Measurements from ENCODE around the gene PCGF5. TPM values are rescaled to one million over a fixed set of nuclear protein-coding genes. Genes with fewer than 3 reads are reported as not detected.

The PCGF5 gene
- total and polyA plus RNA-seq, 10 of the 15 experiments (the other 5 are each of a cell fraction or from before 2014, with no cell fraction given), result 33.2 to 79.7 (median 50.7) TPM

DNA sequence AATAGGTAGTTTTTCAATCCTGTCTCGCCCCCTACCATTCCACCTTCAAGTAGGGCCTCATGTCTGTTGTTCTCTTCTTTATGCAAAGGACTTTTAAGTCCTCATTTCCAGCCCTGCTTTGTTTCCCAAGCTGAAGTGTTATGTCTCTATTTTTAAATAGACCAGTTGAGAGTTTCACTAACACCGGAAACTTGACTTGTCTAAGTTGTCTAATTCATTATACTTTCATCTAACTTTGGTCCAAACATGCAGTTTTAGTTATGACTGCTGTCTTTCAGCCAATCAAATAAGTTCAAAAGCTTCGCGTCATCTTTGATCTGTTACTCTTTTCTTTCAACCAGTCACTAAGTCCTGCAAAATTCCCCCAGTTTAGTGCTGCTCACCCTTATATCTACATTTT lies 32.8 kb downstream of the PCGF5 start:
- H3K9me3 ChIP-seq (replicated peaks; ENCODE audit: control insufficient read depth, insufficient read depth, low read length), result peaks cover 8% of the 10 kb centered on the region
- BruUV-seq (replicated peaks), result no TSS peak
- TF ChIP-seq, protein P1, sequence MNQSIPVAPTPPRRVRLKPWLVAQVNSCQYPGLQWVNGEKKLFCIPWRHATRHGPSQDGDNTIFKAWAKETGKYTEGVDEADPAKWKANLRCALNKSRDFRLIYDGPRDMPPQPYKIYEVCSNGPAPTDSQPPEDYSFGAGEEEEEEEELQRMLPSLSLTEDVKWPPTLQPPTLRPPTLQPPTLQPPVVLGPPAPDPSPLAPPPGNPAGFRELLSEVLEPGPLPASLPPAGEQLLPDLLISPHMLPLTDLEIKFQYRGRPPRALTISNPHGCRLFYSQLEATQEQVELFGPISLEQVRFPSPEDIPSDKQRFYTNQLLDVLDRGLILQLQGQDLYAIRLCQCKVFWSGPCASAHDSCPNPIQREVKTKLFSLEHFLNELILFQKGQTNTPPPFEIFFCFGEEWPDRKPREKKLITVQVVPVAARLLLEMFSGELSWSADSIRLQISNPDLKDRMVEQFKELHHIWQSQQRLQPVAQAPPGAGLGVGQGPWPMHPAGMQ (IDR thresholded peaks at IDR 0.05; ENCODE audit: borderline replicate concordance), result no peak
- no peak for TF ChIP-seq SPI1 (IDR thresholded peaks at IDR 0.05; ENCODE audit: borderline replicate concordance, insufficient read depth, low read depth, low read length)
- TF ChIP-seq, protein P2, sequence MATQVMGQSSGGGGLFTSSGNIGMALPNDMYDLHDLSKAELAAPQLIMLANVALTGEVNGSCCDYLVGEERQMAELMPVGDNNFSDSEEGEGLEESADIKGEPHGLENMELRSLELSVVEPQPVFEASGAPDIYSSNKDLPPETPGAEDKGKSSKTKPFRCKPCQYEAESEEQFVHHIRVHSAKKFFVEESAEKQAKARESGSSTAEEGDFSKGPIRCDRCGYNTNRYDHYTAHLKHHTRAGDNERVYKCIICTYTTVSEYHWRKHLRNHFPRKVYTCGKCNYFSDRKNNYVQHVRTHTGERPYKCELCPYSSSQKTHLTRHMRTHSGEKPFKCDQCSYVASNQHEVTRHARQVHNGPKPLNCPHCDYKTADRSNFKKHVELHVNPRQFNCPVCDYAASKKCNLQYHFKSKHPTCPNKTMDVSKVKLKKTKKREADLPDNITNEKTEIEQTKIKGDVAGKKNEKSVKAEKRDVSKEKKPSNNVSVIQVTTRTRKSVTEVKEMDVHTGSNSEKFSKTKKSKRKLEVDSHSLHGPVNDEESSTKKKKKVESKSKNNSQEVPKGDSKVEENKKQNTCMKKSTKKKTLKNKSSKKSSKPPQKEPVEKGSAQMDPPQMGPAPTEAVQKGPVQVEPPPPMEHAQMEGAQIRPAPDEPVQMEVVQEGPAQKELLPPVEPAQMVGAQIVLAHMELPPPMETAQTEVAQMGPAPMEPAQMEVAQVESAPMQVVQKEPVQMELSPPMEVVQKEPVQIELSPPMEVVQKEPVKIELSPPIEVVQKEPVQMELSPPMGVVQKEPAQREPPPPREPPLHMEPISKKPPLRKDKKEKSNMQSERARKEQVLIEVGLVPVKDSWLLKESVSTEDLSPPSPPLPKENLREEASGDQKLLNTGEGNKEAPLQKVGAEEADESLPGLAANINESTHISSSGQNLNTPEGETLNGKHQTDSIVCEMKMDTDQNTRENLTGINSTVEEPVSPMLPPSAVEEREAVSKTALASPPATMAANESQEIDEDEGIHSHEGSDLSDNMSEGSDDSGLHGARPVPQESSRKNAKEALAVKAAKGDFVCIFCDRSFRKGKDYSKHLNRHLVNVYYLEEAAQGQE (IDR thresholded peaks at IDR 0.05; ENCODE audit: low read depth, low read length), result no peak
- TF ChIP-seq SMAD5 (IDR thresholded peaks at IDR 0.05; ENCODE audit: low read depth), result no peak
- no peak for TF ChIP-seq FOXM1 (IDR thresholded peaks at IDR 0.05; ENCODE audit: low read depth, low read length)
- TF ChIP-seq EZH2 (IDR thresholded peaks at IDR 0.05; ENCODE audit: borderline replicate concordance, control insufficient read depth, low read depth, low read length), result no peak
- TF ChIP-seq NFYA (IDR thresholded peaks at IDR 0.05; ENCODE audit: borderline replicate concordance, low read depth, low read length), result no peak
- no peak for TF ChIP-seq RBBP5 (conservative IDR thresholded peaks at IDR 0.05)
- TF ChIP-seq ZNF274 (IDR thresholded peaks at IDR 0.05; ENCODE audit: insufficient read depth, insufficient read length), result no peak
- TF ChIP-seq, protein P3, sequence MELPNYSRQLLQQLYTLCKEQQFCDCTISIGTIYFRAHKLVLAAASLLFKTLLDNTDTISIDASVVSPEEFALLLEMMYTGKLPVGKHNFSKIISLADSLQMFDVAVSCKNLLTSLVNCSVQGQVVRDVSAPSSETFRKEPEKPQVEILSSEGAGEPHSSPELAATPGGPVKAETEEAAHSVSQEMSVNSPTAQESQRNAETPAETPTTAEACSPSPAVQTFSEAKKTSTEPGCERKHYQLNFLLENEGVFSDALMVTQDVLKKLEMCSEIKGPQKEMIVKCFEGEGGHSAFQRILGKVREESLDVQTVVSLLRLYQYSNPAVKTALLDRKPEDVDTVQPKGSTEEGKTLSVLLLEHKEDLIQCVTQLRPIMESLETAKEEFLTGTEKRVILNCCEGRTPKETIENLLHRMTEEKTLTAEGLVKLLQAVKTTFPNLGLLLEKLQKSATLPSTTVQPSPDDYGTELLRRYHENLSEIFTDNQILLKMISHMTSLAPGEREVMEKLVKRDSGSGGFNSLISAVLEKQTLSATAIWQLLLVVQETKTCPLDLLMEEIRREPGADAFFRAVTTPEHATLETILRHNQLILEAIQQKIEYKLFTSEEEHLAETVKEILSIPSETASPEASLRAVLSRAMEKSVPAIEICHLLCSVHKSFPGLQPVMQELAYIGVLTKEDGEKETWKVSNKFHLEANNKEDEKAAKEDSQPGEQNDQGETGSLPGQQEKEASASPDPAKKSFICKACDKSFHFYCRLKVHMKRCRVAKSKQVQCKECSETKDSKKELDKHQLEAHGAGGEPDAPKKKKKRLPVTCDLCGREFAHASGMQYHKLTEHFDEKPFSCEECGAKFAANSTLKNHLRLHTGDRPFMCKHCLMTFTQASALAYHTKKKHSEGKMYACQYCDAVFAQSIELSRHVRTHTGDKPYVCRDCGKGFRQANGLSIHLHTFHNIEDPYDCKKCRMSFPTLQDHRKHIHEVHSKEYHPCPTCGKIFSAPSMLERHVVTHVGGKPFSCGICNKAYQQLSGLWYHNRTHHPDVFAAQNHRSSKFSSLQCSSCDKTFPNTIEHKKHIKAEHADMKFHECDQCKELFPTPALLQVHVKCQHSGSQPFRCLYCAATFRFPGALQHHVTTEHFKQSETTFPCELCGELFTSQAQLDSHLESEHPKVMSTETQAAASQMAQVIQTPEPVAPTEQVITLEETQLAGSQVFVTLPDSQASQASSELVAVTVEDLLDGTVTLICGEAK (IDR thresholded peaks at IDR 0.05; ENCODE audit: borderline replicate concordance), result no peak
- TF ChIP-seq, protein P4, sequence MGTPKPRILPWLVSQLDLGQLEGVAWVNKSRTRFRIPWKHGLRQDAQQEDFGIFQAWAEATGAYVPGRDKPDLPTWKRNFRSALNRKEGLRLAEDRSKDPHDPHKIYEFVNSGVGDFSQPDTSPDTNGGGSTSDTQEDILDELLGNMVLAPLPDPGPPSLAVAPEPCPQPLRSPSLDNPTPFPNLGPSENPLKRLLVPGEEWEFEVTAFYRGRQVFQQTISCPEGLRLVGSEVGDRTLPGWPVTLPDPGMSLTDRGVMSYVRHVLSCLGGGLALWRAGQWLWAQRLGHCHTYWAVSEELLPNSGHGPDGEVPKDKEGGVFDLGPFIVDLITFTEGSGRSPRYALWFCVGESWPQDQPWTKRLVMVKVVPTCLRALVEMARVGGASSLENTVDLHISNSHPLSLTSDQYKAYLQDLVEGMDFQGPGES (IDR thresholded peaks at IDR 0.05), result no peak
- TF ChIP-seq RCOR1 (conservative IDR thresholded peaks at IDR 0.05; ENCODE audit: low read depth, low read length), result no peak
- no peak for TF ChIP-seq ZNF384 (IDR thresholded peaks at IDR 0.05; ENCODE audit: borderline replicate concordance, low read depth, low read length)
- TF ChIP-seq NFXL1 (IDR thresholded peaks at IDR 0.05; ENCODE audit: borderline replicate concordance), result no peak

More for the DNA sequence above, 32.8 kb downstream of the PCGF5 start:
- RAD21 ChIA-PET (ENCODE audit: unreplicated experiment), result interaction anchor here (7.5 to 8.8 kb wide), 3 partner anchors 164 to 341 kb away, joined by 110 to 203 read pairs (median 184); no protein-coding TSS in a partner anchor
- WGBS (ENCODE audit: insufficient coverage, insufficient replicate concordance, low lambda C conversion rate, missing lambda C conversion rate), result 100% methylated on average over 4 of the region's 4 CpGs
- H3K4me1 ChIP-seq (ENCODE audit: control insufficient read depth, insufficient read depth, low read length), result no peaks in the 10 kb centered on the region
- no peak overlapping the region for H2AFZ ChIP-seq (ENCODE audit: control insufficient read depth, low read depth, low read length)
- POLR2A ChIA-PET, result interaction anchor here (1.1 kb wide), 1 partner anchor 247 kb away, joined by 3 read pairs; no protein-coding TSS in a partner anchor
- CTCF ChIA-PET, result interaction anchor here (1.7 to 9.6 kb wide), 7 partner anchors 10 to 371 kb away, joined by 6 to 289 read pairs (median 41); no protein-coding TSS in a partner anchor
- no peak overlapping the region for H3K4me2 ChIP-seq (ENCODE audit: control insufficient read depth, insufficient read depth)
- FAIRE-seq (no peak), ATAC-seq (no peak), DNase-seq (ENCODE audit: low read depth, low spot score) (no peak)
- no peaks in the 10 kb centered on the region for H3K27me3 ChIP-seq (replicated peaks in 1 of 2; ENCODE audit: control insufficient read depth in 2 of 2, insufficient read depth in 2 of 2, low read length in 1 of 2)
- intact Hi-C loops (cut with micrococcal nuclease; ENCODE audit: unreplicated experiment) (loop anchor here (5.0 kb wide), 1 partner anchor 151 kb away; no protein-coding TSS in a partner anchor), in situ Hi-C loops (cut with MboI) (no loop called here)
- H3K4me3 ChIP-seq, result no peak overlapping the region
- SMC1A ChIA-PET (ENCODE audit: uncharacterized antibody, unreplicated experiment), result interaction anchor here (0.6 to 9.5 kb wide), 7 partner anchors 8 to 374 kb away, joined by 3 to 296 read pairs (median 25); no protein-coding TSS in a partner anchor
- H3K9ac ChIP-seq (ENCODE audit: control insufficient read depth, insufficient read depth, low read length), result no peak overlapping the region
- peaks cover 2 to 22% of the 10 kb centered on the region in 2 experiments for H3K36me3 ChIP-seq (ENCODE audit: control insufficient read depth in 2 of 2, insufficient read depth in 2 of 2, low read length in 1 of 2)
- no peaks in the 10 kb centered on the region for H3K79me2 ChIP-seq (ENCODE audit: control insufficient read depth, insufficient read depth, low read length)
- H4K20me1 ChIP-seq (ENCODE audit: control insufficient read depth, insufficient read depth), result no peaks in the 10 kb centered on the region
- H3K27ac ChIP-seq (ENCODE audit: control insufficient read depth, insufficient read depth), result no peak overlapping the region

Data from GM12878 (cell line).